CD1c-positive myeloid dendritic cell (primary cell): ENCODE results near the gene PVALEF.

Experiments
- DNase-seq: peaks from one replicate; pipeline ENCODE4 v3.0.0-alpha.2; 2016; ENCODE audit errors: extremely low spot score

PVALEF gene

DNA sequence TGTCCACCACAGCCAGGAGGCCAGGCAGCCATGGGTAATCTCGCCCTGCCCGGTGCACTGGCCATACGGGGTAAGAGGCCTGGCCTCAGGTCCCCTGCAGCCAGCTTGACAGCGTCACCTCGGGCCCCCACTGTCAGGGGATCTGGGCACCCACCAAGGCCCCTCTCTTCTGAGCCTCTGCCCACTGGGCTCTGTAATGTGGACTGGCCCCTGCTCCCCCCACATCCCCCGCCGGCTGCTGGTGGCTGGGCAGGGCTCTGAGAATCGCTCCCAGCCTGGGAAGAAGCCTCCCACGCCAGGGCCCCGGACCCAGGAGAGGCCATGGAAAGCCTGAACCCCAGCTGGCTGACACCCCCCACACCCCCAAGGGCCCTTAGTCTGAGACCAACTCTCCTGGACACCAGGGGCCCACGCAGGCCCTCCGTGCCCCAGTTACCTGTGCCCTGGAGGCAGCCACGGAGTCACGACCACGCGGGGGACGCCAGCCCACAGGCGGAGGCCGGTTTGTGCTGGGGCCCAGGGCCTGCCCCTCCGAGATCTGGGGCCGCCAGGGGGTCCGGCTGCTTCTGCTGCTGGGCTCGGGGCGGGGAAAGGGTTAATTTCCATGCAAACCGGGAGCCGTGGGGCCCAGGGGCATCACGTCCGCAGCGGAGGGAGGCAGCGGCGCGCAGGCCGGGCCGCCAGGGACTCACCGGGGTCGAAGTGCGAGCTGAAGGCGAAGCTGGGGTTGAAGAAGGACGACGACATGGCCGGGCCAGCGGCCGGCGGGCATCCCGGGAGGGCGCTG, at the start of gene PVALEF:
Gene PVALEF, plus strand, starts transcription at position 262 of the 787 bp plus-strand sequence. CDS start 15,720 bp downstream, outside the sequence.
- DNase-seq: peak; percentile 10

DNA sequence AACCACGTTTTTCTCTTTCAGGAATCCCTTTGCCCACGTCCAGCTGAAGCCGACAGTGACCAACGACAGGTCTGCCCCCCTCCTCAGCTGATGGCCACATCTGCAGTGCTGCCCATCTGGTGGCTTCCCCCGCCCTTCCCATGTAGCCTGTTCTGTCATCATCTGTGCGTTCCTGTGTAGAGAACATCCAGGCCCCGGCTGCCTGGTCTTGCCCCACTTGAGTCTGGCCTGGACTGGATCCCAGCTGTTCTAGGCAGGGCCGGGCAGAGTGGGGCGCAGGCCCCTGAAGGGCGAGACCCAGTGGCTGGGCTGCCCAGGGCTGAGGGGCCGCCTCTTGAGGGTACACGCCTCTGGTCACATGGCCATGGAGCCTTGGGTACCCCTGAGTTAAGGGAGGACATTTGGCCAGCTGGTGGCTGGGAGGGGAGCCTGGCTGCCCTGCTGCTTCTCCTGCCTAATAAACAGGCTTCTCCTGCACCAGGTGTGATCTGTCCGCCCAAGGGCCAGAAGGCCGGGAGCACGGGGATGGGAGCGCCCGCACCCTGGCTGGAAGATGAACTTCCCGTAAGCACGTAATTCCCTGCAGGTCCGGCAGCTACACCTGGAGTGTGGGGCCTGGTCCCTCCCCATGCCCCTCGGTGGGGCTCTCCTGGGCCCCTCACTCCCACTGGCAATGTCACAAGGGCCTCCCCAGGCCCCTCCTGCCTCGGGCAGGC, 49.4 kb upstream of the PVALEF start:
- DNase-seq: no peak

DNA sequence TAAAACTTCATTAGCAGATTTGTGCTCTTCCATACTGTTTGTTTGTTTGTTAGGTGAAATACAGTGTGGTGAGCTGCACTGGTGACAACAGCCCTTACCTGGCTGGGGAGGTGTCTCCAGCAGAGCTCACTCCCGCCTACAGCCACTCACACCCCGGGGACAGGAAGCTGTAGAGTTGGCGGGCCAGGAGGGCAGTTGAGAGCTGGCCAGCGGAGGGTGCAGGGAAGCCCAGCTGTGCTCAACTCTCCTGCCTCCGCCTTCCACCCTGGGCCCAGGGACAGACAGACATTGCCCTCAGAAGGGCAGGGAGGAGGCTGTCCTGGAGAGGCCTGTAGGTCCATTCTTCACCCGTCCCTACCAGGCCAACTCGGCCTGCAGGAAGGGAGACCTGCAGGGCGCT, 48.6 kb upstream of the PVALEF start:
- no peak for DNase-seq

DNA sequence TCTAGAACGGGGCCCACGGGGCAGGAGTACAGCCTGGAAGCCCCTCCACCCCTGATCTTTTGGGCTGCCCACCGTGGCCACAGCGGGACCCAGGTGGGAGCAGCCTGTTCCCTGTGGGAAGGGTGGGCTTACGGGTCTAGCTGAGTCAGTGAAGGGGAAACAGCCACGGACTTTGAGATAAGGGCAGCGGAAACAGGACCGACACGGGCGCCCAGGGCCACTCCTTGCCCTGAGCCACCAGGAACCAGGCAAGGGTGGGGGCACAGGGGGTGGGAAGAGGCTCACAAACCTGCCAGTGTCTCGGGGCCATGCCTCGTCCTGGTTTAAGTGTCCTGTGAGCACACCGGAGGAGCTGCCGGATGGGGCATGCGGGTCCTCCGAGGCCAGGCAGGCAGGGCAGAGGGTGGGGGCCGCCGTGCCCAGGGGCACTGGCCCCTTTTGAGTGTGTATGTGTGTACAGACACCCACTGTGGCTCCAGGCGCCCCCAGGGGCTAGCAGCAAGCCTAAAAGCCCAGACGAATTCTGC, 47.6 kb upstream of the PVALEF start:
- no peak for DNase-seq

DNA sequence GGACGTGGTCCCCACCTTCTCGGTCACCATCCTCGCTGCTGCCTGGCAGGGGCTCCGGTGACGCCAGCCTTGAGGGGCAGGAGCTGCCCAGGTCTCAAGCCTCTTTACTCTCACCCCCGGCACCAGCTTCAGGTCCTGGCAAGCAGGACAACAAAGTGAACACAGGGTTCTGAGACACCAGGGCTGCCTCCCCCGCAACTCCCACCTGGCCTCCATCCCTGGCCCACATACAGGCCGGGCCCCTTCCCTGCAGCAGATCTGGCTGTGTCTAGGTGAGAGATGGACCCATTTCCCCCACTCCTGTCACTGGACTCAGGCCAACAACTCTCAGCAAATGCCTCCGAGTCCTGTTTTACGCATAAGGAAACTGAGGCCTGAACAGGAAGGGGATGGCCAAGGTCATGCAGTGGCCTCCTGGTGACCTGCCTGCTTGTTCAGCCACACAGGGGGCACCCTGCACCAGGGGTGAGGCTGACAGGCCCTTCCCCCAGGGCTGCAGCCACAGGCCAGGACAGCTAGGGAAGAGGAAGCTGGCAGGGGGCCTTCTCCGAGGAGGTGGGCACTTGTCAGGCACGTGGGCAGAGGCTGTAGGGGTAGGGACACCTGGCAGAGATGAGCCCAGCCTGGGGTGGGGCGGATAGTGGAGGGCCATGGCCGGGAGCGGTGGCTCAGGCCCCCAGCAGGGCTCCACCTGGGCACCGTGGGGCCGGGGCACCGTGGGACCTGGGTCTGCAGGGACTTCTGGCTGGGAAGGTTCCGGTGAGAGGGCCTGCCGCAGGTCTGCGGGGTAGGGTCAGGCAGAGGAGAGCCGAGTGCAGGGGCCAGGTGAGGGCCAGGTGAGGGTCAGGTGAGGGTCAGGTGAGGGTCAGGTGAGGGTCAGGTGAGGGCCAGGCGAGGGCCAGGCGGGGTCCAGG, 46.7 kb upstream of the PVALEF start:
- peak; percentile 35 for DNase-seq

DNA sequence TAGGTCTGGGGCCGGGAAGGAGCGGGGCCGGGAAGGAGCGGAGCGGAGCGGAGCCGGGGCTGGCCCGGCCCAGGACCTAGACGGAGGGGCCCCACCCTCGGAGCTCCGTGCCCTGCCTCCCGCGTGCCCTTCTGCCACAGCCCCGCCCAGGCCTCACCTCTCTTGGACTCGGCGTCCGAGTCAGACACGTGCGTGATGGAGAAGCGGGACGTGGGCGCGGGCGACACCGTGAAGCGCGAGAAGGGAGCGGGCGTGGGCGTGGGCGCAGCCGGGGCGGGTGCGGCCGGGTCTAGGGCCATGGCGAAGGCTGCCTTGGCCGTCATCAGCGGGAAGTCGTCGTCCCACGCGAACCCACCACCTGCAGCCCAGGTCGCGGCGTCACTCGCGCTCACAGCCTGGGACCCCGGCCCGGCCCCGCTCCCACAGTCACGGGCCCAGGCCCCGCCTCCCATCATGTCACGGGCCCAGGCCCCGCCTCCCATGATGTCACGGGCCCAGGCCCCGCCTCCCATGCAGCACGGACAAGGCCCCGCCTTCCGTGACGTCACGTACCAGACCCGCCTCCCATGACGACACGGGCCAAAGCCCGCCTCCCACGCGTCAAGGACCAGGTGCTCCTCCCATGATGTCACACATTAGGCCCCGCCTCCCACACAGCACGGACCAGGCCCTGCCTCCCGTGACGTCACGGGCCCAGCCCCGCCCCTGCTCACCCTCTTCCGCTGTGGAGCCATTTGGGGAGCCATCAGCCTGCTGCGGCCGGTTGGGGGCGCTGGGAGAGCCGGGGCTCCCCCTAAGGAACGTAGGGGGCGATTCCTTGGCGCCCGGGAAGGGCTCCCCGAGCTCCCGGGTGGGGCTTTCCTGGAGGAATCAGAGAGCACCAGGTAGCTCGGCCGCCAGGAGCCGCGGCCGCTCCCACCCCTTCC, 45.8 kb upstream of the PVALEF start:
- DNase-seq: peak; percentile 92

DNA sequence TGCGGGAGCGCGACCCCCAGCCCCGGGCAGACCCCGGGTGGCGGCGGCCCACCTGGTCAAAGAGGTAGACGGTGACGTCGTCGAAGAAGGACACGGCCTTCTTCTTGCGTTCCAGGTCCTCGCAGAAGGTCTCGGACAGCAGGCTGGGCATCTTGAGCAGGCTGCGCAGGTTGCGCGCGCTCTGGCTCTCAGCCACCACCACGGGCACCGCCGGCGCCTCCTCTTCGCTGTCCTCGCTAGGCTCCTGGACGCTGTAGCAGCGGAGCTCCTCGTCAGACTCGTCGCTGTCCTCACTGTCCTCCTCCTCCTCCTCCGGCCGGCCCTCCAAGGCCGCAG, 45.2 kb upstream of the PVALEF start:
- no peak for DNase-seq

DNA sequence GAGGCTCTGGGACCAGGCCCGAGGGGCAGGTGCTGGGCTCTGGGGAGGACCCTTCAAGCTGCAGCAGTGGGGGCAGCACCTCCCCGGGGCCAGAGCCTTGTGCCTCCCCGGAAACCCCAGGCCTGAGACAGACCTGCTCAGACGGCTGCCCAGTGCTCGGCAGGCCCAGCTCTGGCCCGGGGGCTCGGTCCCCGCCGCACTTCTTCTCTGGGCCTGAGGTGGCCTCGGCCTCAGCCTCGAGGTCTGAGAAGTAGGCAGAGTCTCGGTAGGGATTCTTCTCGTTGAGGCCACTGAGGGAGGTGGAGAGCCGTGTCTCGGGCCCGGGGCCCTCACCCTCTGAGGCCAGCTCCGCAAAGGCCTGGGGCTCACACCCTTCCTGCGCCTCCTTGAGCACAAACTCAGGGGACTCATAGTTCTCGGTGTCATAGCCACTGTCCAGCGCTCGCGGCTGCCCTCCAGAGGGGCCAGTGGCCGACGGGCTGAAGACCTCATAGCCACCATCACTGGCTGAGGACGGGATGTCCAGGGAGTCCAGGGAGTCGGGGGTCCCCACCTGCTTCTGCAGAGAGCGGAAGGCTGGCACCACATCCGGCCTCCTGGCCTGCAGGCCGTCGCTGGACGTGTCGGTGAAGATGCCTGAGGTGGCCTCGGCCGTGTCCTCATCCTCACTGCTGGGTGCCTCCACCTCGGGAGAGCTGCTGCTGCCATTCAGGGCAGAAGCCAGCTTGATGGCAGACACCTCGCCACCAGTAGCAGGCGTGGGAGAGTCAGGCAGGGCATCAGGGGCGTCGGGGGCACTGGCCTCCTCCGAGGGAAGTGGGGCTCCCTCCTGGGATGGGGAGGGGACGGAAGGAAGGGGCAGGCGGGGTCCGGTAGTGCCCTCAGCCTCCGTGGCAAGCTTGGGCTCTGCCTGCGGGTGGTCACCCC, 44.3 kb upstream of the PVALEF start:
- DNase-seq: no peak

DNA sequence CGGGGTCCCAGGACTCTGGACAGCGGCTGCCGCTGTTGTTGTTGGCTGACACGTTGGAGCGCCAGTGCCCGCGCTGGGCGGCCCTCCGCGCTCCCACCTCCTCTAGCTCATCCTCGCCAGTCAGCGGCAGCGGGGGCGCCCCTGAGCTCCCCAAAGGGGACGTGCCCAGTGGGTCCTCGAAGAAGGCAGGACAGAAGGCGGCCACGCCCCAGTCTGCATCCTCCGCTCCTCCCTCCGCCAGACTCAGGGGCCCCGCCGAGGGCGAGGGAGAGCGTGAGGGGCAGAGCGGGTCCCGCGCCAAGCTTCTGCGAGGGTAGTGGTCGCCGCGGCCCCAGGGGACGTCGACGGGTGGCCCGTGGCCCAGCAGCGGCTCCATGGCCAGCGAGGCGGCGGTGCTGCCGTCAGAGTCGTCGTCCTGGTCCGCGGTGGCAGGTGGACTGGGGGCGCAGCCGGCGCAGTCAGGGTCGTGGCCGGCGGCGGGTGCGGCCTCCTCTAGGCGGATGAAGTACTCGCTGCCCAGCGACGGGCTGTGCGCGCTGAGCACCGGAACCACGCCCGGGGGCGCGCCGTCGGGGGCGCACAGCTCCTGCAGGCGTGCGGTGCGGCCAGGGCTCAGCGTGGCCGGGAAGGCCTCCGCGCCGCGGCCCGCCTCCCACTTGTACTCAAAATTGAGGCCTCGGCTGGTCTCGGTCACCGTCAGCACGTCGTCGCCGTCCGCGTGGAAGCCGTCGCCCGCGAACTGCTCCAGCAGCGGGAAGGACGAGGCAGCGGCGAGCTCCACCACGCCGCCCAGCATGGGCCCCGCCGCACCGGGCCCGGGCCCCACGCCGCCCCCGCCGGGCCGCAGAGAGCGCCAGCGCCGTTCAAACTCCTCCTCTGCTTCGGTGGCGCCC, 43.2 kb upstream of the PVALEF start:
- no peak for DNase-seq

DNA sequence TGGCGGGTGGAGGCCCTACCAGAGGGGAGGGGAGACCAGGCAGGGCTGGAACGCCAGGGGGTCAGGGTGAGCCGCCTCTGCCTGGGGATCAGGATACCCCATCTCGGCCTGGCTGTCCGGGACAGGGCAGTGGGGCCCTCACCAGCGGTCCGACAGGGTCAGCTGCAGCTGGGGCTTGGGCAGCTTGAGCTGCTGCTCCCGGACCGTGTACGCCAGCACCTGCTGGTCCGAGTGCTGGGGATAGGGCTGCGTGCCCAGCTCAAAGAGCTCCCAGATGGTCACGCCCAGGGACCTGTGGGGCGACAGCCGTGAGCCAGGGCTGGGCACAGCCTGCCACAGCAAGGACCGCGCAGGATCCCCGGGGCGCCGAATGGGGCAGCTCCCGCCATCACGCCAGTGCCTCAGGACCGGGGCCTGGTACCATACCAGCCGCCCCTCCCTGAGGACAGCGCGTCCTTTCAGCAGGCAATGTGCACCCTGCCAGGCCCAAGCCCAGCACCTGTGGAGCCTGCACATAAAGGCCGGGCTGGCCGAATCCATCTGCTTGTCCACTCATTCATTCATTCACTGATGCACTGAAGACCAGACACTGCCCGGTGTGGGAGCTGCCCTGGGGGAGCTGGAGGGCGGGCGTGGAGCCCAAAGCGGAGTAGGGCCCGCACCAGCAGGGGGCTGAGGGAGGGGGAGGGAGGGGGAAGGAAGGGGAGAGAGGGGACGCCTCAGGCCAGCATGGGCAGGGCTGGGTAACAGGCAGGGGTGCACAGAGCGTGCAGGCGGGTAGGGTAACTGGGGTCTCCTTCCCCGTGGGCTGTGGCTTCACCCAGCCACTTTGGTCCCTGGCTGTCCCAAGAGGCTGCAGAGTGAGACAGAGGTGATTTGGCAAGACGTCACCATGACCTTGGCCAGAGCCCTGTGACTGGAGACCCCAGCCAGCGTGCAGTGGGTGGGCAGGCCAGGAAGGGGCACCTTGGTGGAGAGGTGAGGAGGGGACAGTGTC, 42.0 kb upstream of the PVALEF start:
- DNase-seq: no peak

DNA sequence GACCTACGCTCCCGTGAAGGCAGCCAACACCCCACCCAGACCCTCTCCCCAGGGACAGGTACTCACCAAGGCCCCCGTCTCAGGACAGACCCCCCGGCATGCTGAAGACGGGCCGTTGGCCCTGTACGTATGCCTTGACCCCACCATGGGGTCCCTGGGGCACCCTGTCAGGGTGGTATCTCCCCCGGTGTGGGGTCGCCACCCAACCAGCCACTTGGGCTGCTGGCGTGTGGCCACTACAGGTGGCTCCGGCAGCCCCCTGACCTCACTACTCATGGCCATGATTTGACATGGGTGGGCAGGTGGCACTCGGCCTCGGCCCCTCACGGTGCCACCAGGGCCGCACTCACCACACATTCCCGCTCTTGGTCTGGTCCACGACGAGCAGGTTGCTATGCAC, 40.9 kb upstream of the PVALEF start:
- no peak for DNase-seq

DNA sequence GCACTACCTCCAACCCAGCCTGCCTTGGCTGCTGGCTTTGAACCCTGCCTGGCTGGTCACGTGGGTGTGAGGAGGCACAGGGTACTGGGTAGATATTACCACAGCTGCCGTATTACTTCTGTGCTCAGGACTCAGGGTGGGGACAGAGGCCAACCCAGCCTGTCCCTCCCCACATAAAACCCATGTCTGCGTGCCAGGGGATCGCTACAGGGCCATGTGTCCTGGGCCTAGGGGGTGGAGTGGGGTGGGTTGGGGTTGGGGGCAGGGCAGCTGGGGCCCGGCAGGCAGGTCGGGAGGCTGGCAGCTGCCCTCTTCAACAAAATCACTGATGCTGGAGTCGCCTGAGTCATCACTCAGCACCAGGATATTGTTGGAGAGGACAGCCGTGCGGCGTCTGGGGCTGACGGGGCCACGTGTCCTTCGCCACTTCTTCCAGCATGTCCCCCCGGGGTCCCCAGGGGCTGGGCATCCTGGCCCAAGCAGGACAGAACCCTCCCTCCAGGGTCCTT, 39.7 kb upstream of the PVALEF start:
- DNase-seq: no peak

DNA sequence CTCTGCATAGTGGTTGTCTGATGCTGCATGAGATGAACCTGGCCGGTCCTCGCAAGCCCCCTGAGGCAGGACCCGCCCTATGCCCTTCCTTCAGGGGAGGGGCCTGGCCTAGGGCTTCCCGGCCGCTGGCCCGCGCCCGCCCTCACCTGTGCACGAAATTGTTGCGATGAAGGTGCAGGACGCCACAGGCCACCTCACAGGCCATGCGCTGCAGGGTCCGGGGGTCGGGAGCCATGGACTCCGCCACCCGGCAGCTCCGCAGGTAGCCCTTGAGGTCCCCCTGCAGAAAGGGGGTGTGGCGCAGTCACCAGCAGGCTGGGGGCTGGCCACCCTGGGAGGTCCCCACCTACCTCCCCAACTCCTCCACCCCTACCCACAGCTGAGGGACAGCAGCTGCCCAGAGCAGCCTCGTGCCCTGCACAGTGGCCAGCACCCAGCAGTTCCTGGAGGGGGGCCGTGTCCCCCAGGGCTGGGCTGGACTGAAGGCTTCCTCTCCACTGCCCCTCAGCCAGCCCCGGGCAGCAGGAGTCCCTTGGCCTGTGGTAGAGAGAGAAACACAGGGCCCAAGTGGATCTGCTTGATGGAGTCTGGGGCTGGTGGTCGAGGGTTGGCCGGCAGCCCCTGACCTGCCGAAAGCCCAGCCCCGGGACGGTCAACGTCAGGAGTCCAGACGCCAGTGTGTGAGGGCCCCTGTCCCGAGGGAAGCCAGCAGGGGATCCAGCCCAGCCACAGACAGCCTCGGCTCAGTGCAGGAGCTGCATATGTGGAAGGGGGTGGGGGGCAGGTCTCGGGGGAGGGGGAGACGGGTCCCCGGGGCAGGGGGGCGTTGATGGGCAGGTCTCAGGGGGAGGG, 38.8 kb upstream of the PVALEF start:
- no peak for DNase-seq

DNA sequence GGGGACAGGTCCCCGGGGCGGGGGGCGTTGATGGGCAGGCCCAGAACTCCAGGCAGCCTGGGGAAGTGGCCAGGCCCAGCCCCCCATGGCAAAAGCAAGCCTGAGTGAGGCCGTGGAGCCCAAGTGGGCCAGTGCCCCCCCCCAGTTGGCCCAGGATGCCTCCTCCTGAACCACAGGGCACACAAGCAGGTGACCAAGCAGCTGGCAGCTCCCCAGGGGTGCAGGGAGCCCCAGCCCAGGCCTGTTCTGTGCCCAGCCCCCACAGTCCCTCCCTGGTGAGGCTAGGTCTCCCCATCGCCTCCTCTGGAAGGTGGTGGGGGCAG, 38.2 kb upstream of the PVALEF start:
- DNase-seq: no peak

DNA sequence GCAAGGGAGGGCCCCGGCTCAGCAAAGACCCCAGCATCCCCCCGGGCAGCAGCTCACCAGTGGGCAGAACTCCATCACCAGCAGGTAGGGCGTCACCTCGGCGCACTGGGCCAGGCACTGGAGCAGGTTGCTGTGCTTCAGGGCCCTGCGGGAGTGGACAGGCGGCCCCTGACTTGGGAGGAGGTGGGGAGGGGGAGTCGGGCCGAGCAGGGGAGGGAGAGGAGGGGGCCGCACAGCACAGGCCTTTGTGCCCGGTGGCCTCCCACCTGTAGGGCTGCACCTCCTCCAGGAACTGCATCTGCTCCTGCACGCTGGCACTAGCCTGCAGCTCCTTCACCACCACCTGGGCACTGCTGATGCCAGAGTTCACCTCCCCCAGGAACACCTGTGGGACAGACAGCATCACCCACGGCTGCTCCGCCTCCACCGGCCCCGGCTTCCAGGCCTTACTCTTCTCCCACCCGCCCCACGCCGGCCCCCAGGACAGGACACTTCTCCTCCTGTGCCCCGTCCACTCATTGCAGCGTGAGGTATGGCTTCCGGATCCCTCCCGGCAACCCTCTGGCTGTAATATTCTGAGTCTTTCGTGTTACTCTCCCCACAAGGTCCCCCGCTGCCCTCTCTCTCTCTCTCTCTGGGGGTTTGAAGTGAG, 37.7 kb upstream of the PVALEF start:
- no peak for DNase-seq

DNA sequence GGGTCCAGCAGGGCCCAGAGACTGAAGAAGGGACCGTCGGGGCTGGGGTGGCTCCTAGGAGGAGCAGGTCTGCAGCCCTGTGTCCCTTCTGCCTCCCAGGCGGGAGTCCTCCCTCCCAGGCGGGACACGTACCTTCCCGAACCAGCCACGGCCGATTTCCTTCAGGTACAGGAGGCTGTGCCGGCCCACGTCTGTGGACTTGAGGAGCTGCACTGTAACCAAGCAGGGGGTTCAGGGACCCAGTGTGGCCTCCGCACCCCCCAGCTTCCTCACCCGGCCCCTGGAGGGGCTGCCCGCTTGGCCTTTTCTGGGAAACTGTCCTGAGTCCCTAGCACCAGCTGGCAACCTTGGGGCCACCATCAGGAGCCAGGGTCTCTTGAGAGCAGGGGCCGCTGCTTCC, 37.0 kb upstream of the PVALEF start:
- no peak for DNase-seq
